Stomach smooth muscle (tissue), 2 donors: ENCODE data around the gene NUP107.
"Not testable (repeated sequence)": the region's sequence is repeated elsewhere in the genome, so short reads cannot be mapped to it uniquely, and the experiment has no call there.

Experiments
- H3K27ac ChIP-seq: one replicate; pipeline ENCODE4 v1.7.0; 2013; ENCODE audit warnings: mild to moderate bottlenecking, low read length, inconsistent platforms
- H3K27me3 ChIP-seq, 2 donors: one replicate each; pipeline ENCODE4 v1.7.0; 2013; ENCODE audit warnings: low read length in 2 of 2; ENCODE audit not compliant: insufficient read depth in 2 of 2, control insufficient read depth in 1 of 2
- H3K36me3 ChIP-seq, 2 donors: one replicate each; pipeline ENCODE4 v1.7.0; 2013; ENCODE audit warnings: low read length in 2 of 2; ENCODE audit not compliant: control insufficient read depth in 2 of 2, insufficient read depth in 2 of 2
- H3K4me1 ChIP-seq: one replicate; pipeline ENCODE4 v1.7.0; 2013; ENCODE audit warnings: low read length; ENCODE audit not compliant: control insufficient read depth, insufficient read depth
- H3K4me3 ChIP-seq, 2 donors: one replicate each; pipeline ENCODE4 v1.7.0; 2013; ENCODE audit warnings: low read length in 2 of 2
- H3K9ac ChIP-seq, 2 donors: one replicate each; pipeline ENCODE4 v1.7.0; 2013; ENCODE audit warnings: low read length in 2 of 2, mild to moderate bottlenecking in 1 of 2
- H3K9me3 ChIP-seq, 2 donors: one replicate each; pipeline ENCODE4 v1.7.0; 2013; ENCODE audit warnings: low read length in 2 of 2; ENCODE audit not compliant: control insufficient read depth in 2 of 2
- donor health status: healthy.
- donor health status: Pancreatic carcinoma.

The NUP107 gene

DNA sequence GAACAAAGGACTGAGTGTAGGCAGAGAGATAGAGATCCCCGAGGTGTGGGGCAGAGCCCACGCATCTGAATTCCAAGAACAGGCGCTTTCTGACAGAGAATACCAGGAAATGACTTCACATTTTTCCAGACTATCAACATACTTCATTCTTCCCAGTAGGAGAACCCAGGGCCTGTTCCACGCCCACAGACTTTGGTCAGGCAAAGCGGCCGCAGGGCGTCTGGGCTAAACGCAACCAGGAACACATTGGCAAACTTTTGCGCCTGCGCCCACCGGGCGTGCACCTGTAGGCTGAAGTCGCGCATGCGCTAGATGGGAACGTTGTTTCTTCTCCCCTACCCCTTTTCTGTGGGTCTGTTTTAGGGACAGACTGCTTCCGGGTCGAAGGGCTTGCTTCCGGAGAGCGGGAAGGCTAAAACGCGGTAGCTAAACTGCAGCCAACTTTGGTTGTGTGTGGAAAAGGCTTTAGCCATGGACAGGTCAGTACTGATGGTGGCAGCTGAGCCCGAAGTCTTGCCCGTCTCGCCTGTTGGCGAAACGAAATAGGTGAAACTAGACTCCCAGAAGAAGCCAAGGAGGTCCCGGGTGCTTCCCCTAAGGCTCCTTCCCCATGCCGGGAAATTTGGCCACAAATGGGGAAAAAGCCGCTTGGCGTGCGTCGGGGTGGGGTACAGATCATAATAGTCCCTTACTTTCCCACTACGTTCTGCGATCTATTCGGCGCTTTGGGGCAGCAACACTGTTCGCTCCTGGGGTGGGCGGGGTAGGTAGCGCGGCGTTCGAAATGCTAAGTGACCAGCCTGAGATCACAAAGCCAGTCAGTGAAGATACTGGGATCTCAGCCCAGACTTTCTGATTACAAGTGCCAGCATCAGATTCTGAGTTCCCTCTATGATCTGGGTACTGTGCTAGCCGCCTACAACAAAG is at the start of gene NUP107:
NUP107 (plus strand) TSS at position 384 of the 927 bp plus-strand sequence; CDS start at position 472, 88 bp downstream.
- H3K27ac ChIP-seq: peak within 1 kb of the TSS; percentile 63
- H3K4me3 ChIP-seq: peak within 1 kb of the TSS; percentile 89 to 99
- peaks cover 9% of the 10 kb centered on the region for H3K4me1 ChIP-seq
- peaks cover 5 to 9% of the 10 kb centered on the region in 2 donors for H3K36me3 ChIP-seq
- H3K9me3 ChIP-seq: no peaks in the 10 kb centered on the region
- no peaks in the 10 kb centered on the region for H3K27me3 ChIP-seq
- H3K9ac ChIP-seq: peak within 1 kb of the TSS; percentile 80 to 92

- H3K27me3 ChIP-seq, H3K9me3 ChIP-seq, H3K36me3 ChIP-seq, H3K9ac ChIP-seq, H3K27ac ChIP-seq, H3K4me3 ChIP-seq: not testable (repeated sequence)
- H3K4me1 ChIP-seq: peaks cover 13% of the 10 kb centered on the region
These were observed 49.3 kb upstream of the NUP107 start for GRCh38 chr12:68637439-68637838.

DNA sequence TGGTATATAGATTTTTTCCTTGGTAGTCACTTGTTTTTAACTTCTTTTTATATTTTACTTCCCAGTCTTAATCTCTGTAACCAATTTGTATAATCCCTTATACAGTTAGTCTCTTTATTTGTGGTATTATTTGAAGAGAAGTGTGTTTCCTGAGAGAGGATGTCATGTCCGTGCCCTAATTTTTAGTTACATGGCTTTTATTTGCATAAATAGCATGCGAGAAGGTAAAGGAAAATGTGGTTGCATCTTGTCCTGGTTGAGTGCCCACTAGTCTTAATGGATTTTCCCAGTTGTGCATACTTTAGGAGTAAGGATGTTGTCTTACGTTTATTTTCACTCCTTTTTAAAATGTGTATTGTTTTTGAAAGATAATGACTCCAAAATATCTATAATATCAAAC is 48.6 kb upstream of the NUP107 start:
- no peaks in the 10 kb centered on the region for H3K9me3 ChIP-seq
- no peaks in the 10 kb centered on the region for H3K27me3 ChIP-seq
- H3K9ac ChIP-seq: no peak overlapping the region
- H3K4me3 ChIP-seq: no peak overlapping the region
- peaks cover 0 to 2% of the 10 kb centered on the region in 2 donors for H3K36me3 ChIP-seq
- peaks cover 13% of the 10 kb centered on the region for H3K4me1 ChIP-seq
- no peak overlapping the region for H3K27ac ChIP-seq

DNA sequence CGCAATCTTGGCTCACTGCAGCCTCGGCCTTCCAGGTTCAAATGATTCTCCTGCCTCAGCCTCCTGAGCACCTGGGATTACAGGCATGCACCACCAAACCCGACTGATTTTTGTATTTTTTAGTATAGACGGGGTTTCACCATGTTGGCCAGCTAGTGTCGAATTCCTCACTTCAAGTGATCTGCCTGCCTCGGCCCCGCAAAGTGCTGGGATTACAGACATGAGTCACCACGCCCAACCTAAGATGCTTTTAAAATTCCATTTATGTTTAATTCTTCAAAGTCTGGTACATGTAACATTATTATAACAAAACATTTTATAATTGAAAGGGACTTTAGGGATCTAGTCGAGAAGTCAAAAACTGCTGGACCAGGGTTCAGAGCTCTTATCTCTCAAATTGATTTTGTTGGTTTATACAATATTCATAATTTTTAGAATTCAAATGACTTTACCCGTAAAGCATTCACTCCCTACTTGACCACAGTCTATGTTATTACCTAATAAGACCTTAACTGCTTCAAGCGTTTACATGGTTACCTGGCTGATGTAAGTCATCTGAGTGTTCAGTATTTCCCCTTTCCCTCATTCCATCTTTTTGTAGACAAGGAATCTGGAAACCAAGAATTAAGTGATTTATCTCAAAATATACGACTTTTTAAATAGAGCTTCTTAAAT is 47.9 kb upstream of the NUP107 start:
- Histone ChIP-seq H3K27ac (no peak overlapping the region), H3K9ac (no peak overlapping the region), H3K4me3 (no peak overlapping the region), H3K9me3 (no peaks in the 10 kb centered on the region), H3K36me3 (peaks cover 0 to 2% of the 10 kb centered on the region in 2 donors), H3K4me1 (peaks cover 13% of the 10 kb centered on the region), H3K27me3 (no peaks in the 10 kb centered on the region)

DNA sequence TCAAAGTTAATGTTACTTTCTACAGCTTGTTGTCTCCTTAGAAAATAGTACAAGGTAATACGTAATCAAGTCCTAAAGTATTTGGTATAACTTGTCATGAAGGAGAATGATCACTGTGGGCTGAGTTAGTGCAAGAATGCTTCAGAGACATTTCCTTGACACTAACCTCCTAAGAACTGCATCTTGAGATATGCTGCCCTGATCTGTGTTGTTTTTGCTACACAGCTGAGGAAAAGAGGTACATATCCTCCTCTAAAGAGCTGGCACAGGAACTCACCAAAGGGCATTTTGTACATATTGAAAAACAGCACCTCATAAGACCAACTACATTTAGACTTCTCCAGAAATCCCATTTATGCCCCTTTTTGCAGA is 47.4 kb upstream of the NUP107 start:
- Histone ChIP-seq H3K36me3 (peaks cover 0 to 2% of the 10 kb centered on the region in 2 donors), H3K4me1 (peaks cover 13% of the 10 kb centered on the region), H3K9ac (no peak overlapping the region), H3K4me3 (no peak overlapping the region), H3K27me3 (no peaks in the 10 kb centered on the region), H3K27ac (no peak overlapping the region), H3K9me3 (no peaks in the 10 kb centered on the region)

DNA sequence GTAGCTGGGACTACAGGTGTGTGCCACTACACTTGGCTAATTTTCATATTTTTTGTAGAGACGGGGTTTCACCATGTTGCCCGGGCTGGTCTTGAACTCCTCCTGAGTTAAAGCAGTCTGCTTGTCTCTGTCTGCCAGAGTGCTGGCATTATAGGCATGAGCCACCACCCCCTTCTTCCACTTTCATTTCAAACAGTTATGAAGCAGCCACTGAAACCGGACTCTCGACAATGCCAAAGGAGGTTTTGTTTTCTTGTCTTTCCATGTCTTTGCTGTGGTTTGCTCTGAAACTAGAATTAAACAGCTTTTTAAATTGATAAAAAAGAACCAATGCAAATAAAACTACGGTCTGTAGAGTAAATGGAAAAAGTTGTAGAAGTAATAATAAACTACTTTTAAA is 45.6 kb upstream of the NUP107 start:
- H3K36me3 ChIP-seq: peaks cover 0 to 2% of the 10 kb centered on the region in 2 donors
- no peaks in the 10 kb centered on the region for H3K27me3 ChIP-seq
- no peak overlapping the region for H3K9ac ChIP-seq
- H3K4me3 ChIP-seq: peak overlapping the region; percentile 9 to 16
- H3K4me1 ChIP-seq: peaks cover 13% of the 10 kb centered on the region
- H3K27ac ChIP-seq: no peak overlapping the region
- H3K9me3 ChIP-seq: no peaks in the 10 kb centered on the region

DNA sequence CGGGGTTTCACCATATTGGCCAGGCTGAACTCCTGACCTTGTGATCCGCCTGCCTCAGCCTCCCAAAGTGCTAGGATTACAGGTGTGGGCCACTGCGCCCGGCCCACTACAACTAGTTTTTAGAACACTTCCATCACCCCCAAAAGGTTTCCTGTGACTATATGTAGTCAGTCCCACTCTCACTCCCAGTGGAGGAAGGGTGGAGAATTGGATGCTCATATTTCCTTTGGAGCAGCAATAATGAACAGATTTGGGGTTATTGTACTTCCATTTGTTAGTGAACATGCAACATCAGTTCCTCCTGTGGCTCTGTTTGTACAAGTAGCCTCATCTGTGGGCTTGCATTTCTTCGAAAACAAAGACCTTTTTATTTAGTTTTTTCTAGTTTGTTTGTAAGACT is 40.3 kb upstream of the NUP107 start:
- H3K9me3 ChIP-seq: no peaks in the 10 kb centered on the region
- no peaks in the 10 kb centered on the region for H3K27me3 ChIP-seq
- no peak overlapping the region for H3K4me3 ChIP-seq
- H3K27ac ChIP-seq: no peak overlapping the region
- H3K36me3 ChIP-seq: peaks cover 0 to 7% of the 10 kb centered on the region in 2 donors
- H3K4me1 ChIP-seq: no peaks in the 10 kb centered on the region
- H3K9ac ChIP-seq: no peak overlapping the region

DNA sequence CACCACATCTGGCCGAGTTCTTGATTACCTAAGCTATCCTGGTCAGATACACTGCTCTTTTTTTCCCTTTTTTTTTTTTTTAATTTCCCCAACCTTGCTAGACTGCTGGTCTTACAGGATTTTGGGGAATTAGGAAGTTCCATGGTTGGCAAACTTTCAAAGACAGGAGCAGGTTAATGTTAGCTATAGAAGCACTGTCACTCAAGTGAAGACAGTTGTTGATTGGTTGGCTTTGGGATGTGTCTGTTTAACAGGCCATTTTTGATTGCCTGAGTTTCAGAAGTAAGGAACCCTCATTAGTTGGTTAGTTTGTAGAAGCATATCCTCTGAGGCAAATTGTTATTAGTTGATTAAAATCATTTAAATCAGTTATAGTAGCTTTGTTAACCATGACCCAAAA is 39.3 kb upstream of the NUP107 start:
- Histone ChIP-seq H3K9ac (no peak overlapping the region), H3K4me3 (no peak overlapping the region)

GRCh38 chr12:68648179-68648578 is 38.6 kb upstream of the NUP107 start:
- H3K36me3 ChIP-seq: peaks cover 2 to 7% of the 10 kb centered on the region in 2 donors

More for the DNA sequence above, 39.3 kb upstream of the NUP107 start:
- peaks cover 0 to 7% of the 10 kb centered on the region in 2 donors for H3K36me3 ChIP-seq
- H3K27me3 ChIP-seq: no peaks in the 10 kb centered on the region
- H3K9me3 ChIP-seq: no peaks in the 10 kb centered on the region
- peak overlapping the region; percentile 7 for H3K27ac ChIP-seq
- H3K4me1 ChIP-seq: no peaks in the 10 kb centered on the region

GRCh38 chr12:68665016-68665569 is 21.7 kb upstream of the NUP107 start:
- Histone ChIP-seq H3K36me3 (peaks cover 5 to 15% of the 10 kb centered on the region in 2 donors), H3K27ac (peak overlapping the region; percentile 32), H3K27me3 (no peaks in the 10 kb centered on the region), H3K4me3 (no peak overlapping the region), H3K9me3 (no peaks in the 10 kb centered on the region), H3K4me1 (peaks cover 3% of the 10 kb centered on the region), H3K9ac (no peak overlapping the region)

More at GRCh38 chr12:68648179-68648578, 38.6 kb upstream of the NUP107 start:
- Histone ChIP-seq H3K4me3 (no peak overlapping the region), H3K4me1 (no peaks in the 10 kb centered on the region), H3K9me3 (no peaks in the 10 kb centered on the region), H3K9ac (no peak overlapping the region), H3K27me3 (no peaks in the 10 kb centered on the region), H3K27ac (no peak overlapping the region)
